ENCODE results near the gene ASNS. TPM values are rescaled to one million over a fixed set of nuclear protein-coding genes. Genes with fewer than 3 reads are reported as not detected.
A peak's percentile ranks its signal among the peaks of the same experiment; 100 is the strongest.

Gene ASNS
- total and polyA plus RNA-seq, 7 donors: 6.6 to 45.7 (median 22.7) TPM

- no peak overlapping the region for H3K27ac ChIP-seq
- H3K9me3 ChIP-seq: no peaks in the 10 kb centered on the region
- H3K4me1 ChIP-seq: peaks cover 0 to 4% (median 0%) of the 10 kb centered on the region in 4 donors
- TF ChIP-seq EP300 (IDR thresholded peaks at IDR 0.05): no peak
- no peak for TF ChIP-seq POLR2A (IDR thresholded peaks at IDR 0.05)
- no peak for TF ChIP-seq POLR2AphosphoS5 (IDR thresholded peaks at IDR 0.05)
- TF ChIP-seq CTCF (IDR thresholded peaks at IDR 0.05): no peak
- no peaks in the 10 kb centered on the region for H3K27me3 ChIP-seq
- peaks cover 0 to under 1% (median 0%) of the 10 kb centered on the region in 4 donors for H3K36me3 ChIP-seq
- DNase-seq: no peak
- H3K4me3 ChIP-seq: no peak overlapping the region
- 60 to 75% methylated on average over 4 of the region's 4 CpGs for WGBS, 2 donors
- intact Hi-C loops (cut with DNase I): no loop called here
Observed at GRCh38 chr7:97846945-97847344, 25.3 kb downstream of the ASNS start.

DNA sequence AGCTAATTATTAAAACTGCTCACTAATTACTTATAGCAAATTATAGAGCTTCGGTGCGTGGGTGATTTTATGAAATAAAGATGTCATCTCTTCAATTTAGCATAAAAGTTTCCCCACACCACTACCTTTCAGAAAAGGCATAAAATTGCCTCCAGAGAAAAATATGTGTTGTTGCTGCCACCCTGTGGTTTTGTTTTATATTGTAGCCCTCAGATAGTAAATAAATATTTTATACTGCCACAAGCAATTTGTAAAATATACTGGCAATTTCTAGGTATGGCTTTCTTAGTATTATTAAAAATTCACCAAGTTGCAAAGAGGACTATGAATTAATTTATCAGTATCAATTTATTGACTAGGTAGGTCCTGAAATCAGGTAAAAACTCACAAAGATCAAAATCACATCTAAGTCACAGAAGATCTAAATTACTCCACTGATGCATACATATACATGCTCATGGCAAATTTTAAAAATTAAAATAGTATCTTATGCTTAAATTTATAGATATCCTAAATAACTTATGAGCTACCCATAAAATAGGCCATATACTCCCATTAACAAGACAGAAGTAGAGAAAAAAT is 26.5 kb downstream of the ASNS start:
- DNase-seq: no peak
- no peak overlapping the region for H3K4me3 ChIP-seq
- H3K27me3 ChIP-seq: no peaks in the 10 kb centered on the region
- no peaks in the 10 kb centered on the region for H3K36me3 ChIP-seq
- H3K9me3 ChIP-seq: no peaks in the 10 kb centered on the region
- TF ChIP-seq POLR2AphosphoS5 (IDR thresholded peaks at IDR 0.05) (no peak), CTCF (IDR thresholded peaks at IDR 0.05) (peak in 1 of 4 experiments; percentile 35)
- 21 to 61% methylated on average over 2 of the region's 2 CpGs for WGBS, 2 donors
- H3K27ac ChIP-seq: no peak overlapping the region
- no peaks in the 10 kb centered on the region for H3K4me1 ChIP-seq
- intact Hi-C loops (cut with DNase I): no loop called here

- 61 to 82% methylated on average over 3 of the region's 3 CpGs for WGBS, 2 donors
- no peak overlapping the region for H3K27ac ChIP-seq
- peaks cover 0 to 3% (median 0%) of the 10 kb centered on the region in 3 donors for H3K27me3 ChIP-seq
- H3K9me3 ChIP-seq: no peaks in the 10 kb centered on the region
- intact Hi-C loops (cut with DNase I): no loop called here
- no peaks in the 10 kb centered on the region for H3K36me3 ChIP-seq
- H3K4me3 ChIP-seq: no peak overlapping the region
- no peaks in the 10 kb centered on the region for H3K4me1 ChIP-seq
- TF ChIP-seq POLR2AphosphoS5 (IDR thresholded peaks at IDR 0.05) (no peak), CTCF (IDR thresholded peaks at IDR 0.05) (no peak), EP300 (IDR thresholded peaks at IDR 0.05) (no peak), POLR2A (IDR thresholded peaks at IDR 0.05) (no peak)
- DNase-seq: no peak
Observed at GRCh38 chr7:97844036-97844435, 28.2 kb downstream of the ASNS start.

GRCh38 chr7:97842772-97843345 is 29.3 kb downstream of the ASNS start:
- Histone ChIP-seq H3K27ac (no peak overlapping the region), H3K36me3 (no peaks in the 10 kb centered on the region), H3K4me1 (no peaks in the 10 kb centered on the region), H3K9me3 (no peaks in the 10 kb centered on the region), H3K27me3 (peaks cover 0 to 4% (median 0%) of the 10 kb centered on the region in 3 donors), H3K4me3 (no peak overlapping the region)
- intact Hi-C loops (cut with DNase I): no loop called here
- TF ChIP-seq POLR2A (IDR thresholded peaks at IDR 0.05) (no peak), POLR2AphosphoS5 (IDR thresholded peaks at IDR 0.05) (no peak), EP300 (IDR thresholded peaks at IDR 0.05) (no peak), CTCF (IDR thresholded peaks at IDR 0.05) (no peak)
- no peak for DNase-seq
- WGBS, 2 donors: 83 to 96% methylated on average over 27 of the region's 27 CpGs

GRCh38 chr7:97842006-97842405 is 30.2 kb downstream of the ASNS start:
- no peaks in the 10 kb centered on the region for H3K4me1 ChIP-seq
- H3K36me3 ChIP-seq: no peaks in the 10 kb centered on the region
- TF ChIP-seq POLR2A (IDR thresholded peaks at IDR 0.05) (no peak), EP300 (IDR thresholded peaks at IDR 0.05) (no peak), POLR2AphosphoS5 (IDR thresholded peaks at IDR 0.05) (no peak), CTCF (IDR thresholded peaks at IDR 0.05) (no peak)
- H3K27me3 ChIP-seq: peaks cover 0 to 4% (median 0%) of the 10 kb centered on the region in 3 donors
- H3K9me3 ChIP-seq: no peaks in the 10 kb centered on the region
- H3K4me3 ChIP-seq: no peak overlapping the region
- intact Hi-C loops (cut with DNase I): no loop called here
- no peak for DNase-seq
- WGBS, 2 donors: 74 to 92% methylated on average over 6 of the region's 6 CpGs
- H3K27ac ChIP-seq: no peak overlapping the region

Data from sigmoid colon (tissue), 7 donors.